Liver (tissue), 3 donors: Measurements from ENCODE around the gene TGIF2.

Experiments
- CTCF ChIP-seq: fragments of 150-350 bp; IDR thresholded peaks from 2 replicates; pipeline ENCODE4 v1.5.1; 2017; ENCODE audit warnings: improper control_type of control experiment, low read depth, low read length; ENCODE audit not compliant: missing input control
- EGR1 ChIP-seq, 2 donors: IDR thresholded peaks; 2 replicates each; pipeline ENCODE4 v1.6.1; 2016 to 2018; ENCODE audit warnings: antibody characterized with exemption in 2 of 2, low read depth in 2 of 2
- GABPA ChIP-seq, 2 donors: IDR thresholded peaks in 1 of 2; conservative IDR thresholded peaks in 1 of 2; 2 replicates each; pipeline ENCODE4 v1.6.1; 2016; ENCODE audit warnings: antibody characterized with exemption in 2 of 2, mild to moderate bottlenecking in 1 of 2, moderate library complexity in 1 of 2
- HNF4G ChIP-seq: IDR thresholded peaks from 2 replicates; pipeline ENCODE4 v1.6.1; 2016; ENCODE audit warnings: antibody characterized with exemption
- JUND ChIP-seq, 2 donors: IDR thresholded peaks; 2 replicates each; pipeline ENCODE4 v1.6.1; 2016; ENCODE audit warnings: antibody characterized with exemption in 2 of 2
- NR2F2 ChIP-seq: IDR thresholded peaks from 2 replicates; pipeline ENCODE4 v1.6.1; 2016; ENCODE audit warnings: antibody characterized with exemption
- RAD21 ChIP-seq, 2 donors: IDR thresholded peaks; 2 replicates each; pipeline ENCODE4 v1.6.1; 2016; ENCODE audit warnings: antibody characterized with exemption in 2 of 2, mild to moderate bottlenecking in 2 of 2
- REST ChIP-seq: IDR thresholded peaks from 2 replicates; pipeline ENCODE4 v1.6.1; 2016; ENCODE audit warnings: antibody characterized with exemption, mild to moderate bottlenecking
- SP1 ChIP-seq: IDR thresholded peaks from 2 replicates; pipeline ENCODE4 v1.6.1; 2018; ENCODE audit warnings: antibody characterized with exemption, mild to moderate bottlenecking
- TAF1 ChIP-seq: conservative IDR thresholded peaks from 2 replicates; pipeline ENCODE4 v1.6.1; 2016; ENCODE audit warnings: antibody characterized with exemption, mild to moderate bottlenecking
- YY1 ChIP-seq: IDR thresholded peaks from 2 replicates; pipeline ENCODE4 v1.6.1; 2016; ENCODE audit warnings: antibody characterized with exemption, mild to moderate bottlenecking
- TF ChIP-seq, protein P1 (sequence below): IDR thresholded peaks from 2 replicates; pipeline ENCODE4 v1.6.1; 2016; ENCODE audit warnings: antibody characterized with exemption
- TF ChIP-seq, protein P2 (sequence below): IDR thresholded peaks from 2 replicates; pipeline ENCODE4 v1.6.1; 2016; ENCODE audit warnings: antibody characterized with exemption
- TF ChIP-seq, protein P3 (sequence below): IDR thresholded peaks from 2 replicates; pipeline ENCODE4 v1.6.1; 2016; ENCODE audit warnings: antibody characterized with exemption
- donor health status: healthy.
- donor health status: healthy.

DNA sequence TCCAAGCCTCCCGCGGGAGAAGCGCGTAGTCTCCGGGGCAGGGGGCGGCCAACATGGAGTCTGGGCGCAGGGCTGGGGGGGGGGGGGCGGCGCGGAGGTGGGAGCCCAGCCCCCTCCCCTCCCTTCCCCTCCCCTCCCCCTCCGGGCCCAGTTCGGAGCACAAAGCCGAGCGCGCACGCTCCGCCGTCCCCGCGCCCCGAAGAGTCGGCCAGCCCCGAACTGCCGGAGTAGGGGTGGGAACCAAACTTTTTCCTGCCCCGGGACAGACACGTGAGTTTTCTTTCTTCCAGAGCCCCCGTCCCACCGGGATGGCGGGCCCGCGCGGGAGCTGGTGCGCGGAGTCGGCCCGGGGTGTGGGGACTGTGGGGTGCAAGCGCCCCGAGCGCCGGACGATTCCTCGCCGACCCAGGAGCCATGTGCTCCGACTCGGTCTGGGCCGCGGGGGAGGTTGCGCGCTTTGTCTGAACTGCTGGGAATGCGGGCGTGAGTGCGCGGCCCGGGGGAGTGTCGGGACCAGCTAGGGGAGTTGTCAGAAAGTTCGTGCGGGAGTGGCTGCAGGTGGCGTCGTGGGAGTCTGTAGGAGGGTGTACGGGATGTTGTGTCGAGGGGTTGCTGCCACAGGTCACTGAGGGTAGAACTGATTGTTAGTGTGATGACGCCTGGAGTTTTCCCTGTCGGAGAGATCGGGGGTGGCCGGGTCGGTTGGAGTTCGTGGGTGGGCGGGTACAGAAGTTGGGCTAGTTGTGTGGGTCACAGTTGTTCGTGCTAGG is 1.2 kb downstream of the TGIF2 start:
- TF ChIP-seq CTCF (no peak), REST (no peak), JUND (IDR thresholded peaks at IDR 0.05) (no peak), YY1 (no peak), NR2F2 (no peak), EGR1 (IDR thresholded peaks at IDR 0.05; ENCODE audit: low read depth in 2 of 2) (no peak), GABPA (IDR thresholded peaks at IDR 0.05 in 1 of 2, conservative IDR thresholded peaks at IDR 0.05 in 1 of 2) (no peak), HNF4G (no peak), TAF1 (no peak), SP1 (no peak), RAD21 (IDR thresholded peaks at IDR 0.05) (no peak)
- TF ChIP-seq, protein P1, sequence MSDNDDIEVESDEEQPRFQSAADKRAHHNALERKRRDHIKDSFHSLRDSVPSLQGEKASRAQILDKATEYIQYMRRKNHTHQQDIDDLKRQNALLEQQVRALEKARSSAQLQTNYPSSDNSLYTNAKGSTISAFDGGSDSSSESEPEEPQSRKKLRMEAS: no peak
- TF ChIP-seq, protein P2, sequence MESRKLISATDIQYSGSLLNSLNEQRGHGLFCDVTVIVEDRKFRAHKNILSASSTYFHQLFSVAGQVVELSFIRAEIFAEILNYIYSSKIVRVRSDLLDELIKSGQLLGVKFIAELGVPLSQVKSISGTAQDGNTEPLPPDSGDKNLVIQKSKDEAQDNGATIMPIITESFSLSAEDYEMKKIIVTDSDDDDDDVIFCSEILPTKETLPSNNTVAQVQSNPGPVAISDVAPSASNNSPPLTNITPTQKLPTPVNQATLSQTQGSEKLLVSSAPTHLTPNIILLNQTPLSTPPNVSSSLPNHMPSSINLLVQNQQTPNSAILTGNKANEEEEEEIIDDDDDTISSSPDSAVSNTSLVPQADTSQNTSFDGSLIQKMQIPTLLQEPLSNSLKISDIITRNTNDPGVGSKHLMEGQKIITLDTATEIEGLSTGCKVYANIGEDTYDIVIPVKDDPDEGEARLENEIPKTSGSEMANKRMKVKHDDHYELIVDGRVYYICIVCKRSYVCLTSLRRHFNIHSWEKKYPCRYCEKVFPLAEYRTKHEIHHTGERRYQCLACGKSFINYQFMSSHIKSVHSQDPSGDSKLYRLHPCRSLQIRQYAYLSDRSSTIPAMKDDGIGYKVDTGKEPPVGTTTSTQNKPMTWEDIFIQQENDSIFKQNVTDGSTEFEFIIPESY: no peak
- TF ChIP-seq, protein P3, sequence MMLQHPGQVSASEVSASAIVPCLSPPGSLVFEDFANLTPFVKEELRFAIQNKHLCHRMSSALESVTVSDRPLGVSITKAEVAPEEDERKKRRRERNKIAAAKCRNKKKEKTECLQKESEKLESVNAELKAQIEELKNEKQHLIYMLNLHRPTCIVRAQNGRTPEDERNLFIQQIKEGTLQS: no peak
